Nephron (organoid): ENCODE results near the gene MARCO.

Source experiments
- H3K27ac Mint-ChIP-seq, 3 experiments: 2 replicates each; pipeline ENCODE4 v1.8.0; 2020; ENCODE audit warnings: mixed read lengths in 3 of 3, mild to moderate bottlenecking in 2 of 3, moderate library complexity in 1 of 3
- H3K27me3 Mint-ChIP-seq: 2 replicates; pipeline ENCODE4 v1.8.0; 2021; ENCODE audit warnings: low read depth, mild to moderate bottlenecking, moderate library complexity, mixed read lengths
- H3K36me3 Mint-ChIP-seq: 2 replicates; pipeline ENCODE4 v1.8.0; 2020; ENCODE audit warnings: low read depth, mixed read lengths
- H3K4me1 Mint-ChIP-seq: 2 replicates; pipeline ENCODE4 v1.8.0; 2020; ENCODE audit warnings: mixed read lengths
- H3K4me3 Mint-ChIP-seq, 3 experiments: 2 replicates each; pipeline ENCODE4 v1.8.0; 2020; ENCODE audit warnings: mild to moderate bottlenecking in 3 of 3, mixed read lengths in 3 of 3, moderate library complexity in 2 of 3
- H3K9me3 Mint-ChIP-seq: 2 replicates; pipeline ENCODE4 v1.8.0; 2020; ENCODE audit warnings: mixed read lengths
- CTCF ChIP-seq, 3 experiments: fragments of 200-600 bp; sonication (generic); IDR thresholded peaks; one replicate each; pipeline ENCODE4 v1.5.0; 2021; ENCODE audit warnings: antibody characterized with exemption in 3 of 3; ENCODE audit not compliant: unreplicated experiment in 3 of 3

Gene MARCO

GRCh38 chr2:118922254-118922653 lies 19.7 kb upstream of the MARCO start:
- Mint-ChIP-seq H3K4me1 (no peaks in the 10 kb centered on the region), H3K9me3 (peaks cover 3% of the 10 kb centered on the region), H3K4me3 (no peak overlapping the region), H3K27me3 (peaks cover 7% of the 10 kb centered on the region), H3K36me3 (no peaks in the 10 kb centered on the region), H3K27ac (peak overlapping the region in 1 of 3 experiments; percentile 16)
- TF ChIP-seq CTCF (IDR thresholded peaks at IDR 0.05; ENCODE audit: unreplicated experiment in 3 of 3) = no peak

GRCh38 chr2:118923371-118923770 lies 18.6 kb upstream of the MARCO start:
- no peak overlapping the region for H3K4me3 Mint-ChIP-seq
- no peaks in the 10 kb centered on the region for H3K4me1 Mint-ChIP-seq
- no peaks in the 10 kb centered on the region for H3K9me3 Mint-ChIP-seq
- TF ChIP-seq CTCF (IDR thresholded peaks at IDR 0.05; ENCODE audit: unreplicated experiment in 3 of 3) = no peak
- no peaks in the 10 kb centered on the region for H3K36me3 Mint-ChIP-seq
- H3K27ac Mint-ChIP-seq = peak overlapping the region in 1 of 3 experiments; percentile 1
- H3K27me3 Mint-ChIP-seq = peaks cover 7% of the 10 kb centered on the region

- no peak for TF ChIP-seq CTCF (IDR thresholded peaks at IDR 0.05; ENCODE audit: unreplicated experiment in 3 of 3)
- H3K36me3 Mint-ChIP-seq = no peaks in the 10 kb centered on the region
These were observed 16.5 kb upstream of the MARCO start for GRCh38 chr2:118925476-118925875.

GRCh38 chr2:118925981-118926380 lies 16.0 kb upstream of the MARCO start:
- no peak overlapping the region for H3K27ac Mint-ChIP-seq
- H3K4me1 Mint-ChIP-seq = no peaks in the 10 kb centered on the region

More at GRCh38 chr2:118925476-118925875, 16.5 kb upstream of the MARCO start:
- no peak overlapping the region for H3K4me3 Mint-ChIP-seq
- H3K27ac Mint-ChIP-seq = no peak overlapping the region
- peaks cover 11% of the 10 kb centered on the region for H3K9me3 Mint-ChIP-seq
- H3K4me1 Mint-ChIP-seq = no peaks in the 10 kb centered on the region
- peaks cover 7% of the 10 kb centered on the region for H3K27me3 Mint-ChIP-seq

GRCh38 chr2:118929059-118929458 lies 12.9 kb upstream of the MARCO start:
- no peaks in the 10 kb centered on the region for H3K27me3 Mint-ChIP-seq
- no peak overlapping the region for H3K4me3 Mint-ChIP-seq
- H3K9me3 Mint-ChIP-seq = peaks cover 26% of the 10 kb centered on the region
- H3K27ac Mint-ChIP-seq = no peak overlapping the region
- H3K4me1 Mint-ChIP-seq = no peaks in the 10 kb centered on the region
- no peak for TF ChIP-seq CTCF (IDR thresholded peaks at IDR 0.05; ENCODE audit: unreplicated experiment in 3 of 3)
- no peaks in the 10 kb centered on the region for H3K36me3 Mint-ChIP-seq

More at GRCh38 chr2:118925981-118926380, 16.0 kb upstream of the MARCO start:
- TF ChIP-seq CTCF (IDR thresholded peaks at IDR 0.05; ENCODE audit: unreplicated experiment in 3 of 3) = no peak
- peaks cover 7% of the 10 kb centered on the region for H3K27me3 Mint-ChIP-seq
- peaks cover 14% of the 10 kb centered on the region for H3K9me3 Mint-ChIP-seq
- H3K4me3 Mint-ChIP-seq = no peak overlapping the region
- H3K36me3 Mint-ChIP-seq = no peaks in the 10 kb centered on the region

GRCh38 chr2:118932949-118933348 lies 9.0 kb upstream of the MARCO start:
- Mint-ChIP-seq H3K4me1 (no peaks in the 10 kb centered on the region), H3K27me3 (no peaks in the 10 kb centered on the region), H3K27ac (no peak overlapping the region), H3K4me3 (no peak overlapping the region), H3K36me3 (no peaks in the 10 kb centered on the region), H3K9me3 (peaks cover 26% of the 10 kb centered on the region)
- no peak for TF ChIP-seq CTCF (IDR thresholded peaks at IDR 0.05; ENCODE audit: unreplicated experiment in 3 of 3)
